Measurements from ENCODE around the gene MYO7B.

DNA sequence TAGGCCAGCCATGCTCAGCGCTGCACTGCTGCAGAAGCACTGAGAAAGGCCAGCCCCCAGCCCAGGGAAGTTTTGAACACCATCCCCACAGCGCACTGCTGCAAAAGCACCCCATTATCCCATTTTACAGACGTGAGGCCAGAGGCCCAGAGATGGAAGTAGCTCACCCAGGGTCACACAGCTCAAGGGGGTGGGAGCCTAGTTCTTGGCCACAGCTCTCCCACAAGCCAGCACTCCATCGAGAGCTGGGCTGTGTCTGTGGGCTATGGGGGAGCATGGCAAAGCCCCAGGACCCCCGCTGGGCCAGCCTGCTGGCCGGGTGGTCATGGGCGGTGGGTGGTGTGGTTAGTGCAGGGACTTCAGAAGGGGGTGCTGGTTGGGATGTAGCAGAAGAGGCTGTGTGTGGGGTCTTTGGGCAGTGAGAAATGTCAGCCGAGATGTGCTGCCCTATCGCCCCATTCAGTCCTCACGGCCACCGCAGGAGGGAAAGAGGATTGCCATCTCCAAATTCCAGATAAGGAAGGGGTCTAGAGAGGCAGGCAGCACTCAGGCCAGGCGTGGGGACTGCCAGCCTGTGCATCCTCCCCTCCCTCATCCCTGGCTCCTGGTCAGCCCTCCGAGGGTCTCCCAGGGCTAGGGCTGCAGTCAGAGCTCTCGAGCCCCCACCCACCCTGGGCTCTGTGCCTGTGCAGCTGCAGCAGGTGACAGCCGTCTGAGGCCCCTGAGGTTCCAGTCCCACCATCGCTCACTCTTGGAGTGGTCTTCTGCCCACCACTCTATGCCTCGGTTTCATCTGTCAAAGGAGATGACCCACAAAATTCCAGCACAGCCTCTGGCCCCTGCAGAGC is 93.5 kb downstream of the MYO7B start:
- TF ChIP-seq CTCF (IDR thresholded peaks at IDR 0.05; ENCODE audit: low read depth, low read length) = no peak
- TF ChIP-seq EZH2phosphoT487 (IDR thresholded peaks at IDR 0.05; ENCODE audit: low read depth) = no peak

Data from OCI-LY3 (cell line).